GM18858 (cell line): ENCODE results near the gene OGFOD3.
"Not testable (repeated sequence)": the region's sequence is repeated elsewhere in the genome, so short reads cannot be mapped to it uniquely, and the experiment has no call there.

ENCODE experiments used
- ATAC-seq: cut with Tn5 transposase; IDR thresholded peaks from one replicate; pipeline ENCODE4 v1.9.1; 2021; ENCODE audit not compliant: unreplicated experiment

The OGFOD3 gene

DNA sequence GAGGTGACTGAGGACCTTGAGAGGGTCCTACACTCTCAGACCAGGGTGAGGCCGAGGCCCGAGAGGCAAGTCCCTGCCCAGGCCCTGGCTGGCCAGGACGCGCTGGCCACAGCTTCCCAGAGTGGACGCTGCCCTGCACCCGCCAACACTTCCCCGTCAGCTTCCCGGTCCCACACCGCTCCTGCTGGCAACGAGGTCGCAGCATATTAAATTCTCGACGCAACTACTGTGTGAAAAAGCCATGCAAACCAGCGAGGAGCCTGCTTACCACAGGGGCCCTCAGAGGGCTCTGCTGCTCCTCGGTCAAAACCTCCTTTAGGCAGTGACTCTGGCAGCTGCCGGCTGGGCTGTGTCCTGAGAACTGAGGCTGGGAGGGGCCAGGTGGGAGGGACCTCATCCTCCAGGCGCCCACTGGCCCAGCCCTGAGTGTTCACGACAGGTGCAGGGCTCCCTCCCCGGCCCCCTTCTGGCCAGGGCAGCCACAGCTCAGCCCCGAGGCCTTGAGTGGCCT, 61.5 kb downstream of the OGFOD3 start:
- ATAC-seq = no peak

DNA sequence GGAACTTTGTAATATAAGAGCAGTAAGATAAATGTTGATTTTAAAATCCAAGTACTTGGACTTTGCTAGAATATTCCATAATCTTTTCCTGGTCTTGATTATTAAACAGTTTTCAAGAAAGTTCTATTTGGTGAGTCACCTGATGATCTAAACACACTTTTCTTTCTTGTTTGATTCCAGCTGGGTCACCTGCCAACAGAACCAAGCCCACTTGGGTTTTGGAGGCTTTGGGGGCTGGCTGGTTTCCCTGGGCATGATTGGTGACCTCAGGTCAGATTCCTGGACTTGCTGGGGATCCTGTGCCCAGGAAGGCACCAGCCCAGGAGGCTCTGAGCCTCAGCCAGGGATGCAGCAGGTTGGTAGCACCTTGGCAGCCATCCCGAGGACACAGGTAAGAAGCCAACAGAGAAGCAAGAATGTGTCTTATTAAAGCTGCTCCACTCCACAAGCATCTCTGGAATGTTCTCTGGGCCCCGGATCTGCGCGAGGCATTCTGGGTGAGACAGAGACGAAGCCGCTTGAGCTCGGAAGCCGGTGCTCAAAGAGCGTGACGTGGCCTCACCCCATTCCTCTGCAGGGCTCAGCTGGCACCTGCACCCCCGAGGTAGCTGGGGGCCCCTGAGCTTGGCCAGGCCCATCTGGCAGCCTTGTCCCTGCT, 62.5 kb downstream of the OGFOD3 start:
- no peak for ATAC-seq

DNA sequence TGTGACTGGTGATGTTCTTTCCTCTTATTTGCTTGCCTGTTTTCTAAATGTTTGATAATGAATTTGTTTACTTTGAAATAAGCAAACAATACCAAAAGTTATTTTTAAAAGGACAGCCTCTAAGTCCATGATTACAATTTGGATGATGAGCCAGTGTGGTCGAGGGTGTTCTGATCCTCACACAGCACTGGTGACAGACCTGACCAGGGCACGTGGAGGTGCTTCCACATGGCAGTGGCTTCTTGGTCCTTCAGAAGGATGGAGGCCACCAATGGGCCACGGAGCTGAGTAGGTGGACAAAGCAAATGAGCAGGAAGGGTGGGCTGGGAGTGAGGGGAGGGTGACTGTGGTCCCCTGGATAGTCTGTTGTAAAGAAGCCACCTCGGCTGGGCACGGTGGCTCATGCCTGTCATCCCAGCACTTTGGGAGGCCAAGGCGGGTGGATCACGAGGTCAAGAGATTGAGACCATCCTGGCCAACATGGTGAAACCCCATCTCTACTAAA, 63.5 kb downstream of the OGFOD3 start:
- ATAC-seq = no peak

DNA sequence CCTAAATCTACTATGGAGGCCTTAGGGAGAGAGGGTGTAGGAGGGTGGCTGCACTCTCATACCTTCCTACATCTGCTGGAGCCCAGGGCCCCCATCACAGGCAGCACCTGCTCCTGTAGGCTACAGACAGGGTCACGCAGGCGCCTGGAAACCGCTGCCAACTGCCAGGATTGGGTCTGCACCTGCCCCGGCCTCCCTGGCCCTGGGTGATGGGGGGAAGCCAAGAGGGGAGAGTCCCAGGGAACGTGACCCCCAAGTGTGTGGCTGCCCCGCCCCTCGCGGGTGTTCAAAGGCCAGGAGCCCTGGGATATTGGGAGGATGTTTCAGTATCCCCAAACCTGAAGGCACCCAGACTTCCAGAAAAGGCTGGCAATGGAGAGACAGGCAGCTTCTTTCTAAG, 64.9 kb downstream of the OGFOD3 start:
- no peak for ATAC-seq

DNA sequence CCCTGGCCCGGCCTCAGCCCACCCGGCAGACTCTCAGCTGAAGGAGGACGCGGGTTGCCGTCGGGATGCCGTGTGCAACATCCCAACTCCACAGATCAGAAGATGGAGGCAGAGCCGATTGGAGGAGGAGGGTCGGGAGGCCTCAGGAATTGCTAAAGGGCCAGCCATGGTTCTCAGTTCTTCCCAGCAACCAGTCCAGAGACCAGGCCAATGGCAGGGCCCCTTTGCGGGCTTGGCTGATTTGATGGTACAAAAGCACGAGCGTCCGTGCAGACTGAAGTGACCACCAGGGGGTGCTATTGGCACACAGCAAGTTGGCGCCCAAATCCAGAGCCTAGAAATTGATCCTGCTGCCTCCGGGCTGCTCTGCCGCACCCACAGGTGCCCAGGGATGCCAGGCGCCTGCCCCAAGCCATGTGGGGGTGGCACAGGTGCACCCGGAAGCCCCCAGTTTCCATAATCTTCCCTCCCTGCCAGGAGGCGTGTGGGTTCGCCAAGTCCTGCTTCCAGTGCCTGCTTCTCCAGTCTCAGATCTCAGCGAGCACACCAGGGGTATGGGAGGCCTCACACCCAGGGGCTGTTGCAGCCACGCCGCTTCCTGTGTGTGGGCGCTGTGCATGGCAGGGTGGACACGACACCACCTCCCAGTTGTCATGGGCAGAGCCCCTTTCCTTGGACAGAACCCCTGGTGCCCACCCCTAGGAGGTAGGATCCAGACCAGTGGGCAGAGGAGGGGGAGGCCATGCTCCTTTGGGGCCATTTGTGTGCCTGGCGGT, 66.5 kb downstream of the OGFOD3 start:
- ATAC-seq = no peak

DNA sequence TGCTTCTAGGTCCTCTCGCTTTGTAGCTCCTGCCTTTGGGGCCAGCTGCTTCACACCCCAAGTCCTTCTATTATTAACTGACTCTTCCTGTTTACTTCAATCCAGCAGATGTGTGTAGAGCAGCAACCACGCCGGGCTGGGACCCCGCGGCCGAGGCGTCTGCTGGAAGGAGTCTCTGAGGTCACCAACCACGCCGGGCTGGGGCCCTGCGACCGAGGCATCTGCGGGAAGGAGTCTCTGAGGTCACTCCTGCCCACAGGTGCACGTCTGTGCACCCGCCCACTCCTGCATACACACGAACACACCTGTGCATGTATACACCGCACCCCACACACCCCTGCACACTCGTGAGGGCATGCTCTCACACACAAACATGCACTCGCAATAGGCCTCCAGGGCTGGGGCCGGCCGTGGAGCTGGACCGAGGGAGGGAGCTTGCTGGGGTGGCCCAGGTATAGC, 67.1 kb downstream of the OGFOD3 start:
- ATAC-seq = no peak

DNA sequence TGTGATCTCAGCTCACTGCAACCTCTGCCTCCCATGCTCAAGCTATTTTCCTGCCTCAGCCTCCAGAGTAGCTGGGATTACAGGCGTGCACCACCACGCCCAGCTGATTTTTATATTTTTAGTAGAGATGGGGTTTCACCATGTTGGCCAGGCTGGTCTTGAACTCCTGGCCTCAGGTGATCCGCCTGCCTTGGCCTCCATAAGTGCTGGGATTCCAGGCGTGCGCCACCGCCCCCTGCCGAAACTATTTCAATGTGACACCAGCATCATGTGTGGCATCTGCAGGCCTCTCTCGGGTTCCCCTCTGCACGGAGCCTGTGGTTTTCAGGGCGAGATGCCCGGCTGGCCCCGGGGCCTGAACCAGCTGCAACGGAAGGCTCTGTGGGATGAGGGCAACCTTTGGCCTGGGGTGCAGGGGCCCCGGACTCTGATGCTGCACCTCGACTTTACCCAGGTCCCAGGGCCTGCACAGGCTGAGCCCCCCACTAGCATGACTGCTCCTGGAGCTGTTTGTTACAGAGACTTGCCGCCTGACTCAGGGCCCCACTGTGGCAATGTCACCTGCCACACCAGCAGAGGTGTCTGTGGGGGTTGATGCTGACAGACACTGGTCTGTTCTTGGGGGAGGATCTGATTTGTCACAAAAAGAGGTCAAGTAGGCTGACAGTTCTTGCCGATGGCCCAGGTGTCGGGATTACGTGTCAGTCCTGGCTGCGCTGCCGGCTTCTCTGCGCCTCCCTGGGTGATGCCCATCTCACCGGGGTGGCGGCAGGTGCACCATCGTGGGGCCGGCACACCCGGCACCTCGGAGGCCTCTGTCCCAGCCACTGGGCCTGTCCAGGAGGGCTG, 68.0 kb downstream of the OGFOD3 start:
- ATAC-seq = no peak

DNA sequence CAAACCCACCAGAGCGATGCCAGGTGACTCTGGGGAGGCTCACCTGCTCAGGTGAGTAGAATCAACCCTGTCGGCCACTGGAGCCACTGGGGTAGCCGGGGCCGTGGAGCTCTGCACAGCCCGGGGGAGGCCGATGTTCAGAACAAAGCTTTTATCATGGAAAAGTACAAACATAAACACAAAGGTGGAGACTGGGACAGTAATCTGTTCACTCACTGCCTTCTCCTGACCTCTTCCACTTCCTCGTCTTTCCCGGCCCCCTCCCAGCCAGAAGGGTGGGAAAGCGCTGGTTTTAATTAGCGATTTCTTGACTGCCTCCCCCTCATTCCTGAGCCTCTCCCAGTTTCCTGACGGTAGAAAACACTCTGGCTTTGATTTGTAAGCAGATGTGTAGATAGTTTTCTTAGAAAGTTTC, 69.1 kb downstream of the OGFOD3 start:
- no peak for ATAC-seq

DNA sequence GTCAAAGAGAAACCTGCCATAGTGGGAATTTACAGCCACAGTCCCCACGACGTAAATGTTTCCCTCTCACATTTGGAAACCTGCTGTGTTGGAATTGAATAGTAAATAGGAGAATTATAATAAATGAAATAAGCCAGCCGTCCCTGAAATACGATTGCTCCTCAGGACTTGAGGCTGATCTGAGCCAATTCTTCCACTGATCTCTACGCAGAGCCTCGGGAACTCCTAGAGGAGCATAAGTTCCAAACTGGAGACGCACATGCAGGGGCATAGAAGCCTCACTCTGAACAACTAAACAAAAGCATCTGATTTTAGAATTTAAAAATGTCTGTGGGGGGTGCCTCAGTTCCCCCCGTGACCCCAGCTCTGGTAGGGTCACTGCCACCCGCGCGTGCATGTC, 69.5 kb downstream of the OGFOD3 start:
- ATAC-seq = no peak

DNA sequence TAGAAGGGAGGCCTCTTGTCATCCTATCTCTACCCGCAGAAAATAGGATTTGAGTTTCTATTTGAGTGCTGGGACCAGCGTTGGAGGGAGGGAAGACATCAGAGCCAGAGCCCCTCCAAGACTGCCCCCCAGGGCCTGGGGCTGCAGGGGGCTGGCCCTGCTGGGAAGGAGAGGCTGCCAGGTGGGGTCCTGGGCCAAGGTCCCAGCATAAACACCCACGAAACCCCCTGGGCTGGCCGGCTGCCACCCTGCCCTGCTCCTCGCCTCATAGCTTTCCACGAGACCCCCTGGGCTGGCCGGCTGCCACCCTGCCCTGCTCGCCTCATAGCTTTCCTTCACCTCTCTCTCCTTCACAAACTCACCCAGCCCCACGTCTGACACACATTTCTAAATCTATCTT, 70.0 kb downstream of the OGFOD3 start:
- ATAC-seq = no peak

DNA sequence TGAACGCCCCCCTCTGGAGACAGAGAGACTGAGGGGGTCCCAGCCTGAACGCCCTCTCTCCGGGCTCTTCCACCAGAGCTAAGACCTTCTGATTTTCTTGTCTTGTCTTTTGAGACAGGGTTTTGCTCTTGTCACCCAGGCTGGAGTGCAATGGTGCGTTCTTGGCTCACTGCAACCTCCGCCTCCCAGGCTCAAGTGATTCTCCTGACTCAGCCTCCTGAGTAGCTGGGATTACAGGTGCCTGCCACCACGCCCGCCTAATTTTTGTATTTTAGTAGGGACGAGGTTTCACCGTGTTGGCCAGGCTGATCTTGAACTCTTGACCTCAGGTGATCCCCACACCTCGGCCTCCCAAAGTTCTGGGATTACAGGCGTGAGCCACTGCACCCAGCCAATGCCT, 70.4 kb downstream of the OGFOD3 start:
- ATAC-seq = not testable (repeated sequence)

DNA sequence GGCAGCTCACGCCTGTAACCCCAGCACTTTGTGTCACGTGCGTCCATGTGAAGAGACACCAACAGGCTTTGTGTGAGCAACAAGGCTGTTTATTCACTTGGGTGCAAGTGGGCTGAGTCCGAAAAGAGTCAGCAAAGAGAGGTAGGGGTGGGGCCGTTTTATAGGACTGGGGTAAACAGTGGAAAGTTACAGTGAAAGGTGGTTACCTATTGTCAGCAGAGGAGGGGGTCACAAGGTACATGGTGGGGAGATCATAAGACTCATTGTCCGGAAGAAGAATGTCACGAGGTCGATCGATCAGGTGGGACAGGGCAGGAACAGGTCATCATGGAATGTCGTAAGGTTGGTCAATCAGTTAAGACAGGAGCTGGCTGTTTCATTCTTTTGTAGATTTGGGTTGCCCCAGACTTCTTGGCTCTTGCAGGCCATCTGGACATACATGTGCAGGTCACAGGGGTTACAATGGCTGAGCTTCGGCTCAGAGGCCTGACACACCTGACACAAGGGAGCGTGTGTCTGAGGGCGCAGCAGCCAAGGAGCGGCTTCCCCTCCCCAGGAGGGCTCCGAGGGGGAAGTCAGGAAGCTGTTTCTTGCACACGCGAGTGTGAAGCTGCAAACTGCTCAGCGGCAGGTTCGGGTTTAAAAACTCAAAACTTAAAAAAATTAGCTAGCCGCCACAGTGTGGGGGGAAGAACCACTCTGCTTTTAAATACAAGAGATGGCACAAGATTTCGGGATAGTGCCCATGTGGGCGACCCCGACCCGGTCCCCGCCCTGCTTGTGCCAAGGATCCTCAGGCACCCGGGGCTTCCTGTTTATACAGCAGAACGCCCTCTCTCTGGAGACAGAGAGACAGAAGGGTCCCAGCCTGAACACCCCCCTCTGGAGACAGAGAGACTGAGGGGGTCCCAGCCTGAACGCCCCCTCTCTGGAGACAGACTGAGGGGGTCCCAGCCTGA, 71.8 kb downstream of the OGFOD3 start:
- no peak for ATAC-seq

DNA sequence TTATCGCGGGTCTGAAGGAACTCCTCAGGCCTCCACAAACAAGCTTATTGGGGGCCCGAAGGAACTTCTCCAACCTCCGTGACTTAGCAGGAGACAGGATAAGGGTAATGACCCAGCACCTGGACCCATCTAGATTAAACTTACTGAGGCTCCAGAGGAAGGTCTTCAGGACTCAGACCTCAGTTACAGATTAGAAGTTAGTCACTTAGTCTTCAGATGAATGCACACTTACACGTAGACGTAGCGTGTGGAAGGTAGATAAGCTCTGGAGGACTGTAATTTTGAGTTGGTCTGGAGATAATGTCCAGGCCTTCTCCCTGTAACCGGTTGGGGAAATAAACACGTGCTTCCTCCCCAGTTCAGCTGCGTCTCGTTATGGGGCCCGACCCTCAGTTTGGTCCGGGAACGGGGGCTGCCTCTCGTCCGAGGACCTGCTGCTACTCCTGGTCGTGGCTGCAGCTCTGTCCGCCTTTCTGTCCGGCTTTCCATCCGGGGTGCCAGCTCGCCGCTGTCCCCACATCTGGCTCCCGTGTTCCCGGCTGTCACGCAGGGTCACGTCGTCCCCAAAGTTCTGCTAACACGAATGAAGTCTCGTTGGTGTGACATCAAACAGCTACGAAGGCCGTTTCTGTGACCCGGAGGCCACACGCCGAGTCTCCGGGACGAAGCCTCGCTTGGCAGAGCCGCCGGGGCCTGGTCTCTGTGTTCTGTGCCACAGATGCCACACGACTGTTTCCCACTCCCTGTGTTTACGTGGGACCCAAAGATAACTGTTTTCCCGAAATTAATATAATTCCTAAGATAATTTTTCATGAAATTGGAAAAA, 73.0 kb downstream of the OGFOD3 start:
- ATAC-seq = no peak

DNA sequence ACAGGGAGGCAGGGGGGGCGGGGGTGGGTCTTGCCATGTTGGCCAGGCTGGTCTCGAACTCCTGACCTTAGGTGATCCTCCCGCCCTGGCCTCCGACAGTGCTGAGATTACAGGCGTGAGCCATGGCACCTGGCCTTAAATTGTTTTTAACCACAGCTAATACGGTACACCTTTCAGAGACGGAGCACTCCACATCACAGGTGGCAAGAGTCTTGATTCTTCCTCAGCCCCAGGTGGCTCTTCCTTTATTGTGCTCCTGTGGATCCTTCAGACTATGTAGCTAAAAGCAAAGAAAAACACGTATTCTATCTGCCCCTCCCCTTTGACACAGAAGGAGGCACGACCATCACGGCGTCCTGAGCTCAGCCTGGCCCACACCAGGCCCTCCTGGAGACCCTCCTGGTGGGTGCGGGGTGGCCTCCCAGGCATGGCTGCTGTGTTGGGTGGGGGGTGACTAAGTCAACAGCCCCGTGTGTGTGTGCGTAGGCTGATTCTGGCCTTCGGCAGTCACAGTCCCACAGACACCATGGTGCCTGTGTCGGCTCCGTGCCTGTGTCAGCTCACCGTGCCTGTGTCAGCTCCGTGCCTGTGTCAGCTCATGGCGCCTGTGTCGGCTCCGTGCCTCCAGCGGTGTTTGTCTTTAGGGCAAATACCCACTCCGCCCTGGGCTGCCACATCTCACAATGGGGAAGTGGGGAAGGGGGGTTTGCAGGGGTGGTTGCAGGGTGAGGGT, 74.0 kb downstream of the OGFOD3 start:
- no peak for ATAC-seq

DNA sequence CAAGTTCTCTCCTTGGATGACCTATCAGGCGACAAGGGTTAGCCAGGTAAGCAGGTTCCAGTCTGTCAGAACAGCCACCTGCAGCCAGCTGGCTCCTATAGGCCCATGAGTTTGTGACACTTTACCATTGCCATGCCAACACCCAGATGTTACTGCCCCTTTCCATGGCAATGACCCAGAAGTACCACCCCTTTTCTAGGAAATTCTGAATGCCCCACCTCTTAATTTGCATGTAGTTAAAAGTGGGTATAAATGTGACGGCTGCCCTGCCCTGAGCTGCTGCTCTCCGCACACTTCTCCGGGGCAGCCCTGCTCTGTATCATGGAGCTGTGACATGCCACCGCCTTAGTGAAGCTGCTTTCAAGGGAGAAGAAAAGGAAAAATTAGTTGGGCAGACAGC, 74.8 kb downstream of the OGFOD3 start:
- ATAC-seq = no peak

DNA sequence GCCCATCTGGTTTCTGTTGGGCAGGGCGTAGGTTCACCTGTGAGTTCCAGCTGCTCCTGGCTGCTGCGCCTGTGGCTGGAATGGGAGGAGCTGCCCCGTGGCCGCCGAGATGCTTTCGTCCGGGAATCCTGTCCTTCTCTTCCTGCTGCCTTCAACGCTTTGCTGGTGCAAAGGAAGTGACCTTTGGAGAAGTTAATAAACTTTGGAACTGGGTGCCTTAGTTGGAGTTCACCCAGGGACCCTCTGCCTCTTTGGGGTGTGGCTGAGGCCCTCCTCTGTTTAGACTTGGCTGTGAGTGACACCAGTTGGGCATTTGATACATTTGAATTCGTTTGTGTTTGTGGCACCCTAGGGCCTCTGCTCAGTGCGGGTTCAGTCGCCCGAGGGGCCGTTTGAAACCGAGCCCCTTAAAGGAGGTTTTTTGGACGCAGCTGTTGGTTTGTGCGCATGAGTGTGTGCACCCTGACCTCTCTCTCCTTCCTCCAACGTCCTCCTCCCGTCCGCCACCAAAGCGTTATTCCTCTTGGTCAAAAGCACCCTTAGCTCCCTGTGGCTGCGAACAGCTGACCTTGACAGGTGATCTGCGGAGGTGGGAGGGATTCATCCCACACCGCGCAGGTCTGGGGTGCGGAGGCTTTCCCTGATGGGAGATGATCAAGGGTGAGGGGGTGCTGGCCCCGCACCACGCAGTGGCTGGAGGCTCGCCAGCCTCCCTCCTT, 75.9 kb downstream of the OGFOD3 start:
- ATAC-seq = no peak

DNA sequence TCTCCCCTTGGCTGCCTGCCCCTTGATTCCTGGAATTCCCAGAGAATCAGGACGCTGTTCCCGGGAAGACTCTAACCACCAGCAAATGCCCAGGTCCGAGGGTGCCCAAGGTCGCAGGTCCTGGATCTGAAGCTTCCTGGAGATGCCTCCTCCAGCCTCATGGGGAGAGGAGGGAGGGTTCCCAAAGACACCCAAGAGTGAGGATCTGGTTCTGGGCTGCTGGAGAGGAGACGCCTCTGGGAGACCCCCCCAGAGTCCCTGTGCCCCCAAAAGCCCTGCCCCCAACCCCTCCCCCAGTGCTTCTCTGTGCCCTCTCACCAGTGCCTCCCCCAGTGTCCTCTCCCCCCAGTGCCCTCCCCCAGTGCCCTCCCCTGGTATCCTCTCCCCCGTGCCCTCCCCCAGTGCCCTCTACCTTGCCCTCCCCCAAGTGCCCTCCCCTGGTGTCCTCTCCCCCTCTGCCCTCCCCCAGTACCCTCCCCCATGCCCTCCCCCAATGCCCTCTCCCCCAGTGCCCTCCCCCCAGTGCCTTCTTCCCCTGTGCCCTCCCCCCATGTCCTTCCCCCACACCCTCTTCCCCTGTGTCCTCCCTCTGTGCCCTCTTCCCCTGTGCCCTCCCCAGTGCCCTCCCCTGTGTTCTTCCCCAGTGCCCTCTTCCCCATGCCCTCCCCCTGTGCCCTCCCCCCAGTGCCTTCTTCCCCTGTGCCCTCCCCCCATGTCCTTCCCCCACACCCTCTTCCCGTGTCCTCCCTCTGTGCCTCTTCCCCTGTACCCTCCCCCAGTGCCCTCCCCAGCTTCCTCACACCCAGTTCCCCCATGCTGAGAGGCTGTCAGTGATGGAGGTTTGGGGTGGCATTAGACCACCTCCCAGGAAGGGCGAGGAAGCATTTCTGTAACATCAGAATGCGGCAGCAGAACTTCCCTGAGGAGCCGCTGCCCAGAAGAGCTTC, 78.5 kb downstream of the OGFOD3 start:
- no peak for ATAC-seq
